HEK293 (cell line): ENCODE measurements around the gene CACNA1S.

ENCODE experiments used
- IKZF3 ChIP-seq: fragments of 450-650 bp; IDR thresholded peaks from 2 replicates; pipeline ENCODE4 v1.5.0; 2018; ENCODE audit warnings: missing biosample characterization, mild to moderate bottlenecking, missing genetic modification characterization, moderate library complexity
- KLF16 ChIP-seq: fragments of 450-650 bp; formaldehyde crosslinking; IDR thresholded peaks from 2 replicates; pipeline ENCODE4 v1.5.1; 2017; ENCODE audit warnings: missing biosample characterization, missing genetic modification characterization
- REPIN1 ChIP-seq: fragments of 450-650 bp; formaldehyde crosslinking; IDR thresholded peaks from 2 replicates; pipeline ENCODE4 v1.5.1; 2017; ENCODE audit warnings: missing biosample characterization, missing genetic modification characterization, low read depth
- ZBTB7A ChIP-seq: fragments of 450-650 bp; formaldehyde crosslinking; IDR thresholded peaks from 2 replicates; pipeline ENCODE4 v1.5.1; 2016; ENCODE audit warnings: low read depth, missing biosample characterization, missing genetic modification characterization
- ZNF202 ChIP-seq: fragments of 450-650 bp; formaldehyde crosslinking; IDR thresholded peaks from 2 replicates; pipeline ENCODE4 v1.5.1; 2016; ENCODE audit warnings: missing biosample characterization, missing genetic modification characterization, borderline replicate concordance
- ZNF239 ChIP-seq: fragments of 450-650 bp; formaldehyde crosslinking; IDR thresholded peaks from 2 replicates; pipeline ENCODE4 v1.5.1; 2016; ENCODE audit warnings: missing biosample characterization, missing genetic modification characterization
- ZNF549 ChIP-seq: fragments of 450-650 bp; IDR thresholded peaks from 2 replicates; pipeline ENCODE4 v1.5.1; 2018; ENCODE audit warnings: missing biosample characterization, missing genetic modification characterization, mild to moderate bottlenecking, inconsistent platforms, moderate library complexity
- ZNF747 ChIP-seq: fragments of 450-650 bp; formaldehyde crosslinking; IDR thresholded peaks from 2 replicates; pipeline ENCODE4 v1.5.1; 2016; ENCODE audit warnings: missing biosample characterization, missing genetic modification characterization
- TF ChIP-seq, protein P1 (sequence below): fragments of 450-650 bp; formaldehyde crosslinking; IDR thresholded peaks from 2 replicates; pipeline ENCODE4 v1.5.1; 2016; ENCODE audit warnings: missing biosample characterization, missing genetic modification characterization
- TF ChIP-seq, protein P2 (sequence below): fragments of 450-650 bp; formaldehyde crosslinking; IDR thresholded peaks from 2 replicates; pipeline ENCODE4 v1.5.1; 2016; ENCODE audit warnings: missing biosample characterization, missing genetic modification characterization
- TF ChIP-seq, protein P3 (sequence below): fragments of 450-650 bp; formaldehyde crosslinking; IDR thresholded peaks from 2 replicates; pipeline ENCODE4 v1.5.1; 2016; ENCODE audit warnings: missing biosample characterization, missing genetic modification characterization

DNA sequence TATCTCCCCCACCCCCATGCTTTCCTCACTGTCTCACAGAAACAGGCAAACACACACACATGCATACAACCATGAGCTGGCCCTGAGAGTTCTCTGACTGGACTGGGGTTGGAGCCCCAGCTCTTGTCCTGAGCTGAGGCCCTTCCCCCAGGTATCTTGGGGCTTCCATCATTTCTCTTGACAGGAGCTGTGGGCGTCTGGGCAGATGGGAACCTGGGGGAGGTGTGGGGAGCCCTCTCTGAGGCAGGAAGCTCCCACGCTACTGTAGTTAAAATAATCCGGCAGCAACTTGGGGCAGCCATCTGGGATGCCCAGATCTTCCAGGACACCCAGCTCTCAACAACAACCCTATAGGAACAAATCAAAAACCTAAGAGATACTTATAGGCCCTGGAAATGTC is 86.0 kb downstream of the CACNA1S start:
- TF ChIP-seq REPIN1 (tag by site-specific recombination) (no peak), KLF16 (tag by site-specific recombination) (no peak), ZNF202 (tag by site-specific recombination) (no peak), IKZF3 (tag by site-specific recombination) (no peak), ZNF239 (tag by site-specific recombination) (no peak), ZNF747 (tag by site-specific recombination) (no peak), ZBTB7A (tag by site-specific recombination) (no peak), ZNF549 (no peak)
- TF ChIP-seq, protein P1, sequence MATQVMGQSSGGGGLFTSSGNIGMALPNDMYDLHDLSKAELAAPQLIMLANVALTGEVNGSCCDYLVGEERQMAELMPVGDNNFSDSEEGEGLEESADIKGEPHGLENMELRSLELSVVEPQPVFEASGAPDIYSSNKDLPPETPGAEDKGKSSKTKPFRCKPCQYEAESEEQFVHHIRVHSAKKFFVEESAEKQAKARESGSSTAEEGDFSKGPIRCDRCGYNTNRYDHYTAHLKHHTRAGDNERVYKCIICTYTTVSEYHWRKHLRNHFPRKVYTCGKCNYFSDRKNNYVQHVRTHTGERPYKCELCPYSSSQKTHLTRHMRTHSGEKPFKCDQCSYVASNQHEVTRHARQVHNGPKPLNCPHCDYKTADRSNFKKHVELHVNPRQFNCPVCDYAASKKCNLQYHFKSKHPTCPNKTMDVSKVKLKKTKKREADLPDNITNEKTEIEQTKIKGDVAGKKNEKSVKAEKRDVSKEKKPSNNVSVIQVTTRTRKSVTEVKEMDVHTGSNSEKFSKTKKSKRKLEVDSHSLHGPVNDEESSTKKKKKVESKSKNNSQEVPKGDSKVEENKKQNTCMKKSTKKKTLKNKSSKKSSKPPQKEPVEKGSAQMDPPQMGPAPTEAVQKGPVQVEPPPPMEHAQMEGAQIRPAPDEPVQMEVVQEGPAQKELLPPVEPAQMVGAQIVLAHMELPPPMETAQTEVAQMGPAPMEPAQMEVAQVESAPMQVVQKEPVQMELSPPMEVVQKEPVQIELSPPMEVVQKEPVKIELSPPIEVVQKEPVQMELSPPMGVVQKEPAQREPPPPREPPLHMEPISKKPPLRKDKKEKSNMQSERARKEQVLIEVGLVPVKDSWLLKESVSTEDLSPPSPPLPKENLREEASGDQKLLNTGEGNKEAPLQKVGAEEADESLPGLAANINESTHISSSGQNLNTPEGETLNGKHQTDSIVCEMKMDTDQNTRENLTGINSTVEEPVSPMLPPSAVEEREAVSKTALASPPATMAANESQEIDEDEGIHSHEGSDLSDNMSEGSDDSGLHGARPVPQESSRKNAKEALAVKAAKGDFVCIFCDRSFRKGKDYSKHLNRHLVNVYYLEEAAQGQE (tag by site-specific recombination) = no peak
- TF ChIP-seq, protein P2, sequence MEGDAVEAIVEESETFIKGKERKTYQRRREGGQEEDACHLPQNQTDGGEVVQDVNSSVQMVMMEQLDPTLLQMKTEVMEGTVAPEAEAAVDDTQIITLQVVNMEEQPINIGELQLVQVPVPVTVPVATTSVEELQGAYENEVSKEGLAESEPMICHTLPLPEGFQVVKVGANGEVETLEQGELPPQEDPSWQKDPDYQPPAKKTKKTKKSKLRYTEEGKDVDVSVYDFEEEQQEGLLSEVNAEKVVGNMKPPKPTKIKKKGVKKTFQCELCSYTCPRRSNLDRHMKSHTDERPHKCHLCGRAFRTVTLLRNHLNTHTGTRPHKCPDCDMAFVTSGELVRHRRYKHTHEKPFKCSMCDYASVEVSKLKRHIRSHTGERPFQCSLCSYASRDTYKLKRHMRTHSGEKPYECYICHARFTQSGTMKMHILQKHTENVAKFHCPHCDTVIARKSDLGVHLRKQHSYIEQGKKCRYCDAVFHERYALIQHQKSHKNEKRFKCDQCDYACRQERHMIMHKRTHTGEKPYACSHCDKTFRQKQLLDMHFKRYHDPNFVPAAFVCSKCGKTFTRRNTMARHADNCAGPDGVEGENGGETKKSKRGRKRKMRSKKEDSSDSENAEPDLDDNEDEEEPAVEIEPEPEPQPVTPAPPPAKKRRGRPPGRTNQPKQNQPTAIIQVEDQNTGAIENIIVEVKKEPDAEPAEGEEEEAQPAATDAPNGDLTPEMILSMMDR (tag by site-specific recombination) = no peak
- TF ChIP-seq, protein P3, sequence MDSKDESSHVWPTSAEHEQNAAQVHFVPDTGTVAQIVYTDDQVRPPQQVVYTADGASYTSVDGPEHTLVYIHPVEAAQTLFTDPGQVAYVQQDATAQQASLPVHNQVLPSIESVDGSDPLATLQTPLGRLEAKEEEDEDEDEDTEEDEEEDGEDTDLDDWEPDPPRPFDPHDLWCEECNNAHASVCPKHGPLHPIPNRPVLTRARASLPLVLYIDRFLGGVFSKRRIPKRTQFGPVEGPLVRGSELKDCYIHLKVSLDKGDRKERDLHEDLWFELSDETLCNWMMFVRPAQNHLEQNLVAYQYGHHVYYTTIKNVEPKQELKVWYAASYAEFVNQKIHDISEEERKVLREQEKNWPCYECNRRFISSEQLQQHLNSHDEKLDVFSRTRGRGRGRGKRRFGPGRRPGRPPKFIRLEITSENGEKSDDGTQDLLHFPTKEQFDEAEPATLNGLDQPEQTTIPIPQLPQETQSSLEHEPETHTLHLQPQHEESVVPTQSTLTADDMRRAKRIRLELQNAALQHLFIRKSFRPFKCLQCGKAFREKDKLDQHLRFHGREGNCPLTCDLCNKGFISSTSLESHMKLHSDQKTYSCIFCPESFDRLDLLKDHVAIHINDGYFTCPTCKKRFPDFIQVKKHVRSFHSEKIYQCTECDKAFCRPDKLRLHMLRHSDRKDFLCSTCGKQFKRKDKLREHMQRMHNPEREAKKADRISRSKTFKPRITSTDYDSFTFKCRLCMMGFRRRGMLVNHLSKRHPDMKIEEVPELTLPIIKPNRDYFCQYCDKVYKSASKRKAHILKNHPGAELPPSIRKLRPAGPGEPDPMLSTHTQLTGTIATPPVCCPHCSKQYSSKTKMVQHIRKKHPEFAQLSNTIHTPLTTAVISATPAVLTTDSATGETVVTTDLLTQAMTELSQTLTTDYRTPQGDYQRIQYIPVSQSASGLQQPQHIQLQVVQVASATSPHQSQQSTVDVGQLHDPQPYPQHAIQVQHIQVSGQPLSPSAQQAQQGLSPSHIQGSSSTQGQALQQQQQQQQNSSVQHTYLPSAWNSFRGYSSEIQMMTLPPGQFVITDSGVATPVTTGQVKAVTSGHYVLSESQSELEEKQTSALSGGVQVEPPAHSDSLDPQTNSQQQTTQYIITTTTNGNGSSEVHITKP (tag by site-specific recombination) = no peak
